Keratinocyte (primary cell): Measurements from ENCODE around the gene MPO. TPM values are rescaled to one million over a fixed set of nuclear protein-coding genes. Genes with fewer than 3 reads are reported as not detected.

Experiments used
- DNase-seq: peaks from one replicate; pipeline ENCODE4 v3.0.0-alpha.2; 2011; ENCODE audit warnings: low read depth, missing footprints, low spot score
- FAIRE-seq: peaks from 2 replicates; lab custom pipeline; 2011; peaks lifted over from hg19 to GRCh38; lab: Jason Lieb, UNC
- H2AFZ ChIP-seq: 2 replicates; pipeline ENCODE4 v1.6.0; 2012; ENCODE audit warnings: low read length, control low read depth, inconsistent platforms; ENCODE audit not compliant: control insufficient read depth
- H3K27ac ChIP-seq: 2 replicates; pipeline ENCODE4 v1.5.1; 2011; ENCODE audit warnings: low read length; ENCODE audit not compliant: control insufficient read depth, insufficient read depth
- H3K27me3 ChIP-seq: 3 replicates; pipeline ENCODE4 v1.6.0; 2011; ENCODE audit warnings: low read length; ENCODE audit not compliant: control insufficient read depth, insufficient read depth; ENCODE audit errors: extremely low read depth
- H3K36me3 ChIP-seq, 2 experiments: 2 replicates in 1 of 2; 3 replicates in 1 of 2; pipeline ENCODE4 v1.5.1; 2011; ENCODE audit warnings: low read length in 2 of 2, mild to moderate bottlenecking in 1 of 2; ENCODE audit not compliant: control insufficient read depth in 2 of 2, insufficient read depth in 2 of 2; ENCODE audit errors: extremely low read depth in 1 of 2
- H3K4me1 ChIP-seq: 3 replicates; pipeline ENCODE4 v1.5.1; 2011; ENCODE audit warnings: low read length; ENCODE audit not compliant: control insufficient read depth, insufficient read depth; ENCODE audit errors: extremely low read depth
- H3K4me2 ChIP-seq: 3 replicates; pipeline ENCODE4 v1.6.0; 2011; ENCODE audit warnings: low read depth, low read length; ENCODE audit not compliant: control insufficient read depth, insufficient read depth; ENCODE audit errors: extremely low read depth
- H3K4me3 ChIP-seq, 3 experiments: fragments of 200-600 bp in 1 of 3; sonication (generic) in 1 of 3; 2 replicates in 2 of 3; 3 replicates in 1 of 3; pipeline ENCODE4 v1.5.1; 2011 to 2016; ENCODE audit warnings: low read length in 3 of 3, mild to moderate bottlenecking in 3 of 3, control low read depth in 2 of 3, inconsistent platforms in 1 of 3, low read depth in 1 of 3, mixed read lengths in 1 of 3, mixed run types in 1 of 3, moderate library complexity in 1 of 3; ENCODE audit not compliant: control insufficient read depth in 2 of 3, insufficient read depth in 2 of 3; ENCODE audit errors: extremely low read depth in 1 of 3
- H3K79me2 ChIP-seq: 2 replicates; pipeline ENCODE4 v1.6.0; 2012; ENCODE audit warnings: low read length; ENCODE audit not compliant: control insufficient read depth, insufficient read depth
- H3K9ac ChIP-seq: 3 replicates; pipeline ENCODE4 v1.6.0; 2011; ENCODE audit warnings: low read length; ENCODE audit not compliant: control insufficient read depth, insufficient read depth; ENCODE audit errors: extremely low read depth
- H3K9me1 ChIP-seq: 3 replicates; pipeline ENCODE4 v1.6.0; 2011; ENCODE audit warnings: low read length; ENCODE audit not compliant: control insufficient read depth, insufficient read depth; ENCODE audit errors: extremely low read depth
- H3K9me3 ChIP-seq: 2 replicates; pipeline ENCODE4 v1.5.1; 2012; ENCODE audit warnings: low read depth, low read length; ENCODE audit not compliant: control insufficient read depth
- H4K20me1 ChIP-seq: 3 replicates; pipeline ENCODE4 v1.6.0; 2011; ENCODE audit warnings: low read length; ENCODE audit not compliant: control insufficient read depth, insufficient read depth; ENCODE audit errors: extremely low read depth
- EZH2 ChIP-seq: IDR thresholded peaks from one replicate; pipeline ENCODE4 v1.6.1; 2012; ENCODE audit warnings: inconsistent platforms, mild to moderate bottlenecking, low read length, moderate library complexity
- dilution Hi-C: fragments of 300-500 bp; cut with MboI; formaldehyde crosslinking; loops from one replicate; pipeline ENCODE4 v1.7.0; 2020; ENCODE audit warnings: low sequenced_read_pairs; ENCODE audit not compliant: extremely low pct_ligation_motif_present
- polyA plus RNA-seq, 5 experiments: library from polyadenylated mRNA; depleted of rRNA in 3 of 5; stranded (reverse) in 3 of 5; stranded (forward) in 1 of 5; unstranded in 1 of 5; fragments of >200 nt; gene quantifications; 1 replicate in 1 of 5; 2 replicates in 3 of 5; 3 replicates in 1 of 5; pipeline versions ENCODE4 v1.2.1 to v1.2.3, GENCODE V29; 2011 to 2012; ENCODE audit warnings: missing spikeins in 2 of 5, low read depth in 1 of 5, low replicate concordance in 1 of 5
- TF ChIP-seq, protein P1 (sequence below), 3 experiments: IDR thresholded peaks in 1 of 3; conservative IDR thresholded peaks in 1 of 3; optimal IDR thresholded peaks in 1 of 3; 2 replicates in 2 of 3; 3 replicates in 1 of 3; pipeline versions ENCODE3 to v1.5.1; 2011; ENCODE audit warnings: low read length in 3 of 3, mild to moderate bottlenecking in 3 of 3, moderate library complexity in 2 of 3, control low read depth in 1 of 3, inconsistent platforms in 1 of 3; ENCODE audit not compliant: insufficient read depth in 2 of 3; ENCODE audit errors: extremely low read depth in 1 of 3

MPO gene
- polyA plus RNA-seq, 1 donor (not counting 4 experiments of a cell fraction or from before 2014, with no cell fraction given): not detected

DNA sequence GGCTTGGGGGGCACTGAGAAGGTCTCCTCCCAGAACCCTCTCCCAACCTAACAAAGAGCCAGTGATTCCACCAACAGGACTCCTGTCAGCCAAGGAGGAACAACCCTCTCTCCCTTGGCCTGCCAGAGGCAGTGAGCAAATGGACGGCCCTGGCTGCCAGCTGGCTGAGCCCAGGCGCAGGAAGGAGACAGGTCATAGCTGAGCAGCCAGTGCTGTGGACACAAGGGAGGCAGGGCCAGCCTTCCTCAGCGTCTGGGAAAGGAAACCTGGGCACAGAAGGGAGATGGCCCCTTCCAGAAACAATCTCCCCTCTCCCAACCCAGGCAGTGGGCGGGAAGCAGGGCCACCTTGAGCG lies 2.1 kb downstream of the MPO start:
- H3K4me3 ChIP-seq: no peak overlapping the region

DNA sequence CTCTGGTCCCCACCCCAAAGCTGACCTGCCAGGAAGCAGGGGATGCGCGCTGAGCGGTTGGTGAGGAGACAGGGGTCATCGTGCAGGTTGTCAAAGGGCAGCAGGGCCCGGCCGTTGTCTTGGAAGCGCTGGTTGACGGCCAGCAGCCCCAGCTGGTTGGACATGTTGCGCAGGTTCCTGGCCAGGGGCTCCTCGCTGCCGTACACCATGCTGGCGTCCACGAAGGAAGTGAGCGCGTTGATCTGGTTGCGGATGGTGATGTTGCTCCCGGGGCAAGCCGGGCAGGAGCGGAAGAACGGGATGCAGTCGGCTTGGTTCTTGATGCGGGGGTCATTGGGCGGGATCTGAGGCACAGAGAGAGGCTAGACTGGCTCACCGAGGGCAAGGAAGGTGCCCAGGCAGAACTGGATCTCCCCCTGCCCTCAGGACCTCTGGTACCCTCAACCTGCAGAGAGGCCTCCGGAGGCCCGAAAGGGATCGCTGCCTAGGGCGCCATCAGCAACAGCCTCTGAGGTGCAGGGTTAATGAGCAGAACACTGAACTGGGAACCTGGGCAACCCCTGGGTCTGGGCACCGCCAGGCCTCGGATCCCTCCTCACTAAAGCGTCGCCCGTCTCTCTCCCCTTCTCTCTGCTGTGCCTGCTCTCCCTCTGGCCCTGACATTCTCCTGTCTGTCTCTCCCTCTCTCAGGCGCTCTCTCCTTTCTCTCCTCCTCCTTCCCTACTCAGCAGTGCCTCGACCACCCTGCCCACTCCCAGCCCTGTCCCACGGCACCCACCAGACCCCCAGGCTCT lies 2.7 kb downstream of the MPO start:
- Histone ChIP-seq H3K4me3 (no peak overlapping the region), H4K20me1 (no peaks in the 10 kb centered on the region), H3K27me3 (peaks cover 40% of the 10 kb centered on the region), H3K79me2 (no peaks in the 10 kb centered on the region), H3K4me2 (no peak overlapping the region), H3K9me1 (no peaks in the 10 kb centered on the region), H3K9ac (no peak overlapping the region), H3K4me1 (no peaks in the 10 kb centered on the region), H3K36me3 (no peaks in the 10 kb centered on the region), H2AFZ (no peak overlapping the region), H3K27ac (no peak overlapping the region), H3K9me3 (no peaks in the 10 kb centered on the region)
- FAIRE-seq (no peak), DNase-seq (no peak)
- dilution Hi-C loops: loop anchor here (25.0 kb wide), 1 partner anchor 159 kb away; no protein-coding TSS in a partner anchor
- TF ChIP-seq, protein P1, sequence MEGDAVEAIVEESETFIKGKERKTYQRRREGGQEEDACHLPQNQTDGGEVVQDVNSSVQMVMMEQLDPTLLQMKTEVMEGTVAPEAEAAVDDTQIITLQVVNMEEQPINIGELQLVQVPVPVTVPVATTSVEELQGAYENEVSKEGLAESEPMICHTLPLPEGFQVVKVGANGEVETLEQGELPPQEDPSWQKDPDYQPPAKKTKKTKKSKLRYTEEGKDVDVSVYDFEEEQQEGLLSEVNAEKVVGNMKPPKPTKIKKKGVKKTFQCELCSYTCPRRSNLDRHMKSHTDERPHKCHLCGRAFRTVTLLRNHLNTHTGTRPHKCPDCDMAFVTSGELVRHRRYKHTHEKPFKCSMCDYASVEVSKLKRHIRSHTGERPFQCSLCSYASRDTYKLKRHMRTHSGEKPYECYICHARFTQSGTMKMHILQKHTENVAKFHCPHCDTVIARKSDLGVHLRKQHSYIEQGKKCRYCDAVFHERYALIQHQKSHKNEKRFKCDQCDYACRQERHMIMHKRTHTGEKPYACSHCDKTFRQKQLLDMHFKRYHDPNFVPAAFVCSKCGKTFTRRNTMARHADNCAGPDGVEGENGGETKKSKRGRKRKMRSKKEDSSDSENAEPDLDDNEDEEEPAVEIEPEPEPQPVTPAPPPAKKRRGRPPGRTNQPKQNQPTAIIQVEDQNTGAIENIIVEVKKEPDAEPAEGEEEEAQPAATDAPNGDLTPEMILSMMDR (optimal IDR thresholded peaks at IDR 0.05 in 1 of 3, IDR thresholded peaks at IDR 0.05 in 1 of 3, conservative IDR thresholded peaks at IDR 0.05 in 1 of 3; ENCODE audit: extremely low read depth in 1 of 3, insufficient read depth in 2 of 3, low read length in 3 of 3): no peak
- no peak for TF ChIP-seq EZH2

More for the DNA sequence above, 2.1 kb downstream of the MPO start:
- no peaks in the 10 kb centered on the region for H3K36me3 ChIP-seq
- no peaks in the 10 kb centered on the region for H4K20me1 ChIP-seq
- H3K4me1 ChIP-seq: no peaks in the 10 kb centered on the region
- H3K4me2 ChIP-seq: no peak overlapping the region
- no peaks in the 10 kb centered on the region for H3K9me3 ChIP-seq
- DNase-seq (no peak), FAIRE-seq (no peak)
- H3K79me2 ChIP-seq: no peaks in the 10 kb centered on the region
- H2AFZ ChIP-seq: no peak overlapping the region
- H3K9ac ChIP-seq: no peak overlapping the region
- H3K27ac ChIP-seq: no peak overlapping the region
- dilution Hi-C loops: loop anchor here (25.0 kb wide), 1 partner anchor 159 kb away; no protein-coding TSS in a partner anchor
- H3K27me3 ChIP-seq: peaks cover 40% of the 10 kb centered on the region
- H3K9me1 ChIP-seq: no peaks in the 10 kb centered on the region
- TF ChIP-seq, protein P1 (optimal IDR thresholded peaks at IDR 0.05 in 1 of 3, IDR thresholded peaks at IDR 0.05 in 1 of 3, conservative IDR thresholded peaks at IDR 0.05 in 1 of 3; ENCODE audit: extremely low read depth in 1 of 3, insufficient read depth in 2 of 3, low read length in 3 of 3): no peak
- TF ChIP-seq EZH2: no peak
